HG02642 (cell line): ENCODE measurements around the gene UST.
"Not testable (repeated sequence)": the region's sequence is repeated elsewhere in the genome, so short reads cannot be mapped to it uniquely, and the experiment has no call there.

Source experiments
- ATAC-seq: cut with Tn5 transposase; IDR thresholded peaks from one replicate; pipeline ENCODE4 v1.9.1; 2021; ENCODE audit warnings: mild to moderate bottlenecking; ENCODE audit not compliant: unreplicated experiment, poor library complexity

UST gene

DNA sequence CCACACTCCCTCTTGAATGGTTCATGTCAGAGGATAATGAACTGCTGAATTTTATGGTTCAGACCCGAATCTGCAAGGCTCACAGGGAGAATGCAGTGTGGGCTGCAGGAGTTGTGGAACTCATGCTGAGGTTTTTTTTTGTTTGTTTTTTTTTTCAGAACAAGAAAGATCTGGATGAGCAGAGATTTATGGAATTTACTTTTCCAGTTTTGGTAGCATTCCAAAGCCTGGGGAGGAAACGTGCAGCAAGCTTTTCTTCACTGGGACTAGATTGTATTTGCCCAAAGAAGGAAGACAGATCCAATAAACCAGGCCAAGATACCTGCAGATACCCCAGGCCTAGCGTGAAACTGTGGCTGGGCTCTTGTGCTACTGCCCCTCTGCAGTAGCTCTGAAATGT, 346.8 kb downstream of the UST start:
- ATAC-seq: no peak

DNA sequence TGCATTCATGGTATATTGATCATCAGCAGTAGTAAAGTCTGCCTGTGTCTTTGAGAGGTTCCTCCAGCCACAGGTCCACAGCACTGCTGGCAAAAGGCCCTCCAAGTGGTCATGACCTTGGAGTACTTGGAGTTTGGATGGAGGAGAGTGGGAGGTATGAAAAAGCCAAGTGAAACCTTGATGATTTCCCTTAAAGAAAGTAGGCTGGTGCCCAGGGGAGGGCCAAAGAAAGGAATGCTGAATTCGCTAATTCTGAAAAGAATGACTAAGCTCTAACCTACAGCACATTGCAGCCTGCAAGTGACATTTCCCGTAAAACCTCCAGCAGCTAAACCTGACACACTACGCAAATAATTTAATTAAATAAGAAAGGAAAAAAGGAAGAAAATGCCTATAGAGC, 347.3 kb downstream of the UST start:
- no peak for ATAC-seq

DNA sequence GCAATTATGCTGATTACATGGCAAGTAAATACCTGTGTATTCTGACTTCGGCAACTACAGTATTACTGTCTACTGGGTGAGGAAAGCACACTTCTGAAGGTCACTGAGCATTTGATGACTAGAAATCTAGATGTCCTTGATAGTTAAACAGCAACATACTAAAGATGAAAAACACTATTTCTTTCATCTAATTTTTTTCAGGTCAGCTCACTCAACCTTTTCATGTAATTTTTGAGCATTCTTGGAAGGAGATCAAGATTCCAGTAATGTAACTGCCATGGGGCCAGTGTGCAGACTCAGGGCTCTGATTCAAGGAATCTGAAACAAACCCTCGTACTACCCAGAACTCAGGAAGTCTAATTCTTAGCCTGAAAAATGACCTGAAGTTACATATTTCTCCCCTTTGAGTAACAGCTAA, 348.1 kb downstream of the UST start:
- no peak for ATAC-seq

DNA sequence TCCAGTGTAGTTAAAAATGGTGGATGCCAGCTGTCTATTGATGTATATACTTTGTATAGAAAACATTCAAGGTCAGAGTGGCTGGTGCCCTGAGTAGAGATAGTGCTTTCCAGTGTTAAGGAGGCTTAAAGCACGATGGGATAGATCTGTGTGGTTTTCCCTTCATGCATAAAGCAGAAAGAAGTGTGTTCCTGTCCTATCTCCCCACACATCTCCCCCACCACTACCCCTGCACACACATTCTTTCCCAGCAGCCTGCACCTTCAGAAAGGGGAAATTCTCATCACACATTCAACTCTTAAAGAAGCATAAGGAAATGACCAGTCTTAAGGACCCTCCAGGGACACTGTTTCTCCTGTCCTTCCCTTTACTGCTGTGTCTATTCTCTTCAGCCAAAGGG, 349.0 kb downstream of the UST start:
- no peak for ATAC-seq

DNA sequence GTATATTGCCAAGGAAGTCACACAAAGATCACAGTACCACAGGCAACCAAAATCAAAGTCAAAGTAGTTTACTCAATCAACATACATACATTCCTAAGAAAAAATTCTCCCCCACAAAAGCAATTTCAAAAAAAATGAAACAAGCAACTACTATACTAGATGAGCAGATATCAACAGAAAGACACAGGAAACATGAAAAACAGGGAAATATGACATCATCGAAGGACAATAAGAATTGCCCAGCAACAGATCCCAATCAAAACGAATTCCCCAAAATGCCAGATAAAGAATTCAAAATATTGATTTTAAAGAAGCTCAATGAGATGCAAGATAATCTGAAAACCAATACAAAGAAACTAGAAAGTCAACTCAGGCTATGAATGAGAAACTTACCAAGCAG, 351.0 kb downstream of the UST start:
- no peak for ATAC-seq

DNA sequence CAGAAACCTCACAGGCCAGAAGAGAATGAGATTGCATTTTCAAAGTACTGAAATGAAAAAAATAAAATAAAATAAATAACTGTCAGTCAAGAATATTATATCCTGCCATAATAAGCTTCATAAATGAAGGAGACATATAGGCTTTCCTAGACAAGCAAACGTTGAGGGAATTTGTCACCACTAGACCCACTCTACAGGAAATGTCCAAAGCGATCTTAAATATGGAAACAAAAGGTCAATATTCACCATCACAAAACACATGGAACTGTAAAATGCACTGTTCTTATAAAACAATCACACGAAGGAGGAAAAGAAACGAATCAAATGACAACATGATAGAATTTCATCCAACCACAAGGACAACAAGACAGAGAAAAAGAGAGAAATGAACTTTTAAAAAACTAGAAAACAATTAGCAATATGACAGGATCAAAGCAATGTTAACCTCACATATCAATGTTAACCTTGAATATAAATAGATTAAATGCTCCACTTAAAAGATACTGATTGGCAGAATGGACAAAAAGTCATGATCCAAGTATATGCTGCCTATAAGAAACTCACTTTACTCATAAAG, 352.0 kb downstream of the UST start:
- no peak for ATAC-seq

DNA sequence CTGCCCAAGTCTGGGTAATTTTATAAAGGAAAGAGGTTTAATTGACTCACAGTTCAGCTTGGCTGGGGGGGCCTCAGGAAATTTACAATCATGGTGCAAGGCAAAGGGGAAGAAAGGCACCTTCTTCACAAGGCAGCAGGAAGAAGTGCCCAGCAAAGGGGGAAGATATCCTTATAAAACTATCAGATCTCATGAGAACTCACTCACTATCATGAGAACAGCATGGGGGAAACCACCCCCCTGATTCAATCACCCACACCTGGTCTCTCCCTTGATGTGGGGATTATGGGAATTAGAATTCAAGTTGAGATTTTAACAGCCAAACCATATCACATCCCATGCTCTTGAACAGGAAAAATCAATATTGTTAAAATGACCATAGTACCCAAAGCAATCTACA, 355.5 kb downstream of the UST start:
- ATAC-seq: no peak

DNA sequence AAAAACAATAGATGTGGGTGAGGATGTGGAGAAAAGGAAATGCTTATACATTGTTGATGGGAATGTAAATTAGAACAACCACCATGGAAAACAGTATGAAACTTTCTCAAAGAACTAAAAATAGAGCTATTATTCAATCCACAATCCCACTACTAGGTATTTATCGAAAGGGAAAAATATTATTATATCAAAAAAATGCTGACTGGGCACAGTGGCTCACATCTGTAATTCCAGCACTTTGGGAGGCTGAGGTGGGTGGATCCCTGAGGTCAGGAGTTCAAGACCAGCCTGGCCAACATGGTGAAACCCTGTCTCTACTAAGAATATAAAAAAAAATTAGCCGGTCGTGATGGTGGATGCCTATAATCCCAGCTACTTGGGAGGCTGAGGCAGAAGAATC, 357.1 kb downstream of the UST start:
- not testable (repeated sequence) for ATAC-seq

DNA sequence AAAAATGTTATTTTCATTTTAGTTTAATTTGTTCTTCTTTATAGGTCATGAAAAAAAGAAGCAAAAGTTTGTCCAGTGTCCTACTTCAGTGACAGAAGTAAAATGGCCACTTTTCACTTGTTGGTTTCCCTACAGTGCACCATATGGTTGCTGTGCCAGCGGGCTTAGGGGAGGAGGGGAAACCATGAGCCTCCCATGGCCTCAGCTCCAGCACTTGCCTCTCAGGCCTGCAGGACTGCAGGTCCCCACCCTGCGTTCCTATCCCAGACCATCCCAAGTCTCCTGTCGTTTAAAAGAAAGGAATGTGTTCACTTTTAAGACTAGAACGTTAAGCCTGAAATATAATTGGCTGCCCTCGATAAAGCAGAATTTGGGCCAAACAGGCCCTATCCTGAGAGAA, 360.7 kb downstream of the UST start:
- no peak for ATAC-seq

DNA sequence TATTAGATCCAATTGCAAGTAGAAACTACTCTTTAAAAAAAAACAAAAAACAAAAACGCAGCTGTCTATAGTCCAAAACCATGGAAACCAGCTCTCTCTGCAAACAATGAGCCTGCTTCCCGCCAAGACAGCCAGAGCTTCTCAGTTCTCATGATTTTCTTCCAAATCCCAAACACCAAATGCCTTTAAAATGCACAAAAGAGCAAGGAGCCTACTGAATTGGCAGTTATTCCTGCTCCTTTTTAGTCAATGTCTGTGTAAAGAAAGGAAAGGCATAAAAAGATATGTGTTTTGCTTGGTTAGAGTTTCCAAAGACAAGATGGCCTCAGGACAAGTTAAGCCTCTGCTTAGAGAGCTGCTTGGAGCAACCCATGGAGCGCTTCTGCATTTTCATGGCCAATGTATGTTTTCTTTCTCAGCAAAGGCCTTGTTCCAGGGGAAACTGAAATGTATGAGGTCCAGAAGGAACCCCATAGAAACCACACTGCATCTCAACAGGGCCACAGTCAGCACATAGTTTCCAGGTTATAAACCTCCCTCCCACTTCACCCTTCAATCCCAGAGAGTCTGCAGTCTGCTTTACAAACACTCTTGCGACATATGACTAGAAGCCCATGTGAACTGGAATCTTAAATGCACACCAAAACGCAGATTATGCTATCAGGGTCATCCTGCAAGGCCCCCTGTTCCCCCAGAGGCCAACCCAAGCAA, 361.4 kb downstream of the UST start:
- no peak for ATAC-seq

DNA sequence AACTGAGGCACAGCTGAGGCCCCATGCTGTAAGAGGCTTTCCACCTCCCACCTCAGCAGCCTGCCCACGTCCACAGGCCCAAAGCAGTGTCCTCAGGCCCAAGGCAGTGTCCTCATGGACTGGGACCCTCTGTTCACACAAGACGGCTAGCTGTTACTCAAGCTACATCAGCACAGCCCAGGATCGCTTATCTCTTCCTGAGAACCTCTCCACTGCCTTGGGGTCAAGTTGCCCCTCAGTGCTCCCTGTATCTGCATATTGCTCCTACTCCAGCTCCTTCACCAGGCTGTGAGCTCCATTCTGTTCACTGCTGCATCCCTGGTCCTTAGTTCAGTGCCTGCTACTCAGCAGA, 361.9 kb downstream of the UST start:
- no peak for ATAC-seq

DNA sequence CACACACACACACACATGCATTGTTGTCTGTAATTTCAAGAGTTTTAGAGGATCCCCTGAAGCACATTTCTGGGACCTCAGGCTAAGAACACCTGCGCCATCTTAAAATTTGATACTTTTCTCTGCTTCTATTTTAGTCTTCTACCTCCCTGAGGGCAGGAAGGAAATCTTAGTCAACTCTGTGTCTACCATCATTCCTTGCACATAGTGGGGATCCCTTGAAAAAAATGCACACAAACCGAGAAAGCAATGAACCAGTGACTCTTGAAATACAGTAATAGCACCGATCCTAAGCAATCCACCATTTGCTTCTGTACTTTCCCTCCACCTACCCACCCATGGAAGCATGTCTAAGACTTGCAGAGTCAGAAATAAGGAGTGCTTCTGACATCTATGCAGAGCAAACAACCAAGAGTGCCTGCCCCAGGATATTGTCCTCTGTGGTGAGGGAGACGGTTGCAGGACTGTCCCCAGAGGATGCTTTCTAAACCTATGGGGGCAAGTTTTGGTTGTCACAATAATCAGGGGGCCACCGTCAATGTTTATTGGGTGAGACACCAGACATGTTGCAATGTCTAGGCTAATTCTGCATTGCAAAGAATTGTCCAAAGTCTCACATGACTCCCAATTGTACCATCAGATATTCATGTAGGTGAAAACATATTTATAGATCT, 362.7 kb downstream of the UST start:
- peak; percentile 45 for ATAC-seq

DNA sequence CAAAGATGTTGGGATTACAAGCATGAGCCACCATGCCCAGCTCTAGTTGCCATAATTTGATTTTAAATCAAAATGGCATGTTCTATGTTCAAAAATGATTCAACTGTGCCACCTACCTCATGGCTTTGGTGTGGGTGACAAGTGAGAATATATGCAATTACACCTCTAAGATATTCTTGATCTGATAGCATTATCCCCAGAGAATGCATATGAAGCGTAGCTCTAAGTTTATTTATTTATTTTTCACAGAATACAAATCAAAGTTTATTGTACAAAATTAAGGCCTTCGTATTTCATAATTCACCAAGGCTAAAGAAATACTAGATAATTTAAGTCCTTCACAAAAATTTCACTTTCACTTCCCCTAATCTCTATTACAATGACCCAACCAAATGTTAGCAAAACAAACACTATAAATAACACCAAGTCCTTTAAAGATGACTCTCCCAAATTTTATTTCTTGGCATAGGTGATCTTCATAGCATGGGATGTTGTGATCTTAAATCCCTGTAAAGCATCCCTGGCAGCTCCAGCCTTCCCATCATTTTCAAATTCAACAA, 364.8 kb downstream of the UST start:
- ATAC-seq: no peak

DNA sequence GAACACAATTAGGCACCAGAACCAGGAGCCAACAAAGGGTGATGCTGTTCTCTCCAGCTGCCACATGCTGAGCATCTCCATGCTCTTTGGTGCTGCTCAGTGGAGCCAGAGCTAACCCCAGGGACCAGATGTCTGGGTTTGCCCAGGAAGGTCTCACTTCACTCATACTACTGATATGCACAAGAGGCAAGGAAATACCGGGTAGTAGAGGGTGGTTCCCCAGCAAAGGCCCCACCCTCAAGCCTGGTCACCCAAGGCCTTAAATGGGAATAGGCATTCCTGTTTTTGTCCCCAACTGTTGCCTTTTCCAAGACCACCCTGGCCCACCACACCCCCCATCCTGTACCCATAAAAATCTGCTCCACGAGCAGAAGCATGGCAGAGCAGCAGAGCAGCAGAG, 366.1 kb downstream of the UST start:
- ATAC-seq: peak; percentile 59

DNA sequence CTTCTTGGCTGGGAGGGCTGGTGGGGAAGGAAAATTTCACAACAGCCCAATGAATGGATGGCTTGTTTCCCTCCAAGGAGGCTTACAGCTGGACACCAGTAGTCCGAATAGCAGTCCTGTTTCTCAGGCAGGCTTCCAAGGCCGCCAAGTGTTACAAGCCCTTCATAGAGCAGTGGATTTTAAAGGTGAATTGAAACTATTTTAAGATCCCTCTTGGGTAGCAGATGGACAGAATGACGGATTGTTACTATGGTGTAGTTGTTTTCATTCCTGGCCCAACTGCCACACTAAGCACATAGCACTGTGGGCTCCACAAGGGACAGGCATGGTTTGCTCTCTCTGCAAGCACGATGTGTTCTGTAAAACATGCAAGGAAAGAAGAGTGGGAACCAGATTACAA, 367.3 kb downstream of the UST start:
- ATAC-seq: no peak

DNA sequence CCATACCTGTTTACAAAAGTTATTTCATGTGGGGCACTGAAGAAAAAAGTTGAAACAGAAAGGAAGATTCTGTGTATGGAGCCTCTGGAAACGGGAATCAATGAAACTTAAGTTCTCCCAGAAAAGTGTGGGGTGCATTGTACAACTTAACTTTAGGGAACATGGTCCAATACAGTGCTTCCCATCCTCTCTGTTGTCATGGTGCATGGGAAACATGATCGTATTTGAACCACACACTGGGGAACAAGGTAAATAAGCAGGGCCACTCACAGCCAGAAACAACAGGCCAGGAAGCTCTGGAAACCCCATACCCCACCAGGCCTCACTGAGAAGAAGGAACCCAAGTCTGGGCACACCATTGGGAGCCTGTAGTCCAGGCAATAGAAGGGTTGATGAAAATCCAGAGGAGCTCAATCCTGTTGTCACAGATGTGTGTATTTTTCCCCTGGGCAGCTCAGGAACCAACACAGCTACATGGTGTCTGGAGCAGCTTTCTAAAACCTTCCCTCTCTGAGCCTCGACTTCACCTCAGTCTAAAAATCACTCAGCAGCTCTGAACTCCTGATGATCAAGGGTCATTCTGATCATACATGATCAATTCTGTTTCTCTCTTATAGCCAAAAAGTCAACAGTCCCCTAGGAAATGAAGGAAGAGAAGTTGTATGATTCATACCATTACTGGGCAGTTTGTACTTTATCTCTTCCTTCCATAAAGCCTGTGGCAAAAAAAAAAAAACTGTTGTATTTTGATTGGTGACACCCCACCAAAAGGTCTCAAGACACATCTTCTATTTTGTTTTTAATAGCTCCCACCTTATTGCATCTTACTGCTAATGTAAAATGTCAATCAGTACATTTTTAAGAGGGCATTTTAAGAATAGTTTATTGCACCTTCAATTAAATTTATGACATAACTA, 372.2 kb downstream of the UST start:
- ATAC-seq: no peak

DNA sequence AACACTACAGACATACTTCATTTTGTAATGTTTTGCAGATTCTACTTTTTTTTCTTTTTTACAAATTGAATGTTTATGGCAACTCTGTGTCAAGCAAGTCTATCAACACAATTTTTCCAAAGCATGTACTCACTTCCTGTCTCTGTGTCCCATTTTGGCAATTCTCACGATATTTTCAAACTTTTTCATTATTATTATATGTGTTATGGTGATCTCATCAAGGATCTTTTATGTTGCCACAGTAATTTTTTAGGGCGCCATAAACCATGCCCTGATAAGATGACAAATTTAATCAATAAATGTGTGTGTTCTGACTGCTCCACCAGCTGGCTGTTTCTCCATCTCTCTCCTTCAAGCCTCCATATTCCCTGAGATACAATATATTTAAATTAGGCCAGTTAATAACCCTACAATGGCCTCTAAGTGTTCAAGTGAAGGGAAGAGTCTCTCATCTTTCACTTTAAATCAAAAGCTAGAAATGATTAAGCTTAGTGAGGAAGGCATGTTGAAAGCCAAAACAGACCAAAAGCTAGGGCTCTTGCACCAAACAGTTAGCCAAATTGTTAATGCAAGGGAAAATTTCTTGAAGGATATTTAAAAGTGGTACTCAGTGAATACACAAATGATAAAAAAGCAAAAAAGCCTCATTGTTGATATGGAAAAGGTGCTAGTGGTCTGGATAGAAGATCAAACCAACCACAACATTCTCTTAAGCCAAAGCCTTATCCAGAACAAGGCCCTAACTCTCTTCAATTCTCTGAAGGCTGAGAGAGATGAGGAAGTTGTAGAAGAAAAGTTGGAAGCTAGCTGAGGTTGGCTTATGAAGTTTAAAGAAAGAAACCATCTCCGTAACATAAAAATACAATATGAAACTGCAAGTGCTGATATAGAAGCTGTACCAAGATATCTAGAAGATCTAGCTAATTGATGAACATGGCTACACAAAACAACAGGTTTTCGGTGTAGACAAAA, 376.3 kb downstream of the UST start:
- ATAC-seq: no peak

DNA sequence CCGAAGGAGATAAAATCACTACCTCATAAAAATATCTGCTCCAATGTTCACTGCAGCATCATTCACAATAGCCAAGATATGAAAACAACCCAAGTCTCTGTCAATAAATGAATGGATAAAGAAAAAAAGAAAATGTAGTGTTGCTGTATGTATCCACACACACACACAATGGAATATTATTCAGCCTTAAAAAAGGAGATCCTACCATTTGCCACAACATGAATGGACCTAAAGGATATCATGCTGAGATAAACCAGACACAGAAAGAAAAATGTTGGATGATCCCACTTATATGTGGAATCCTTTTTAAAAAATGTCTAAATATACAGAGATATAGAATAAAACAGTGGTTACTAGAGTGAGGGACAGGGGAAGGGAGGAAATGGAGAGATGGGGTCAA, 378.5 kb downstream of the UST start:
- no peak for ATAC-seq
